Transverse colon (tissue), 4 donors: ENCODE data around the gene SHC4. TPM values are rescaled to one million over a fixed set of nuclear protein-coding genes. Genes with fewer than 3 reads are reported as not detected.

Source experiments
- DNase-seq: peaks from one replicate; pipeline ENCODE4 v3.0.0-alpha.2; 2019
- H3K27ac ChIP-seq, 4 donors: fragments of 200-600 bp; sonication (generic); 2 replicates each; pipeline ENCODE4 v1.5.1; 2016 to 2018; ENCODE audit warnings: inconsistent platforms in 4 of 4
- H3K27me3 ChIP-seq: fragments of 200-600 bp; sonication (generic); 2 replicates; pipeline ENCODE4 v1.5.1; 2017; ENCODE audit warnings: inconsistent platforms
- H3K36me3 ChIP-seq, 4 donors: fragments of 200-600 bp; sonication (generic); 2 replicates each; pipeline ENCODE4 v1.5.1; 2017 to 2019; ENCODE audit warnings: inconsistent platforms in 4 of 4
- H3K4me1 ChIP-seq, 4 donors: fragments of 200-600 bp; sonication (generic); 2 replicates each; pipeline ENCODE4 v1.5.1; 2017 to 2020; ENCODE audit warnings: inconsistent platforms in 4 of 4
- H3K4me3 ChIP-seq, 4 donors: fragments of 200-600 bp; sonication (generic); 1 replicate in 1 of 4; 2 replicates in 3 of 4; pipeline versions ENCODE4 v1.5.1 to v1.6.1; 2017 to 2019; ENCODE audit warnings: inconsistent platforms in 4 of 4
- H3K9me3 ChIP-seq, 2 donors: fragments of 200-600 bp; sonication (generic); 2 replicates each; pipeline ENCODE4 v1.5.1; 2017 to 2019; ENCODE audit warnings: inconsistent platforms in 2 of 2
- CTCF ChIP-seq, 5 experiments: fragments of 200-600 bp in 3 of 5; fragments of 450-650 bp in 2 of 5; sonication (generic) in 3 of 5; IDR thresholded peaks; 1 replicate in 2 of 5; 2 replicates in 3 of 5; pipeline ENCODE4 v1.5.1; 2016 to 2017; ENCODE audit warnings: antibody characterized with exemption in 5 of 5, inconsistent platforms in 3 of 5, mild to moderate bottlenecking in 2 of 5, moderate library complexity in 1 of 5
- EP300 ChIP-seq: sonication (generic); formaldehyde crosslinking; IDR thresholded peaks from one replicate; pipeline ENCODE4 v1.6.1; 2017; ENCODE audit warnings: antibody characterized with exemption, low read depth
- POLR2A ChIP-seq: fragments of 450-650 bp; IDR thresholded peaks from one replicate; pipeline ENCODE4 v1.6.1; 2016; ENCODE audit warnings: antibody characterized with exemption, mild to moderate bottlenecking, moderate library complexity
- POLR2AphosphoS5 ChIP-seq, 3 donors: sonication (generic); formaldehyde crosslinking; IDR thresholded peaks; one replicate each; pipeline ENCODE4 v1.6.1; 2016; ENCODE audit warnings: antibody characterized with exemption in 3 of 3
- WGBS, 2 donors: methylation state at CpG; one replicate each; pipeline ENCODE4 v1.1.5; 2018; ENCODE audit warnings: low coverage in 1 of 2; 5-methylcytosine and 5-hydroxymethylcytosine counted together
- in situ Hi-C, 4 donors: fragments of 200-750 bp; cut with MboI; loops; one replicate each; pipeline versions ENCODE4 v1.15.0 to v1.15.1; 2017; ENCODE audit warnings: low sequenced_read_pairs in 3 of 4, low pct_ligation_motif_present in 1 of 4, low pct_unique_long_range_greater_than_20kb in 1 of 4
- intact Hi-C: fragments of 100-400 bp; cut with DNase I; formaldehyde crosslinking; loops from one replicate; pipeline ENCODE4 v1.15.1; 2023; ENCODE audit warnings: low total_unique reads
- total RNA-seq, 4 donors: library from RNA; depleted of rRNA; stranded (reverse); fragments of >200 nt; gene quantifications; one replicate each; pipeline ENCODE4 v1.1.0, GENCODE V29; 2016

The SHC4 gene
- total RNA-seq, 4 donors from 2014 or later = 0.48 to 0.96 TPM; not detected in 2

GRCh38 chr15:48876057-48876456 lies 87.7 kb downstream of the SHC4 start:
- H3K27ac ChIP-seq = no peak overlapping the region
- H3K9me3 ChIP-seq = no peaks in the 10 kb centered on the region
- DNase-seq = no peak
- intact Hi-C loops (loop anchor here (10.0 kb wide), 1 partner anchor 89 kb away; the partner anchor contains the start of gene SHC4), in situ Hi-C loops (no loop called here)
- no peaks in the 10 kb centered on the region for H3K36me3 ChIP-seq
- H3K27me3 ChIP-seq = peaks cover 7% of the 10 kb centered on the region
- 82 to 90% methylated on average over 2 to 3 of the region's 3 CpGs for WGBS, 2 donors
- peaks cover 0 to 29% (median 11%) of the 10 kb centered on the region in 4 donors for H3K4me1 ChIP-seq
- TF ChIP-seq EP300 (no peak), POLR2A (no peak), CTCF (IDR thresholded peaks at IDR 0.05) (no peak)
- H3K4me3 ChIP-seq = no peak overlapping the region

- DNase-seq = no peak
- H3K4me1 ChIP-seq = peaks cover 0 to 26% (median 11%) of the 10 kb centered on the region in 4 donors
- no peaks in the 10 kb centered on the region for H3K36me3 ChIP-seq
- H3K9me3 ChIP-seq = no peaks in the 10 kb centered on the region
- 57% methylated on average over 2 of the region's 2 CpGs; no CpG with 5 or more reads in 1 of the 2 donors for WGBS, 2 donors
- intact Hi-C loops = loop anchor here (10.0 kb wide), 1 partner anchor 89 kb away; the partner anchor contains the start of gene SHC4
- peaks cover 9% of the 10 kb centered on the region for H3K27me3 ChIP-seq
- no peak overlapping the region for H3K27ac ChIP-seq
- no peak overlapping the region for H3K4me3 ChIP-seq
- in situ Hi-C loops = no loop called here
- TF ChIP-seq POLR2A = no peak
- TF ChIP-seq POLR2AphosphoS5 (IDR thresholded peaks at IDR 0.05) = no peak
- no peak for TF ChIP-seq EP300
- TF ChIP-seq CTCF (IDR thresholded peaks at IDR 0.05) = no peak
Measured at GRCh38 chr15:48875241-48875960, 88.3 kb downstream of the SHC4 start.

GRCh38 chr15:48872632-48873031 lies 91.1 kb downstream of the SHC4 start:
- 72 to 78% methylated on average over 2 of the region's 2 CpGs for WGBS, 2 donors
- in situ Hi-C loops (loop anchor here in 3 of 4 donors (25.0 kb wide), 2 partner anchors 540 to 1265 kb away; partner anchors contain the start of gene FGF7 (in 3 of the 3)), intact Hi-C loops (loop anchor here (10.0 kb wide), 1 partner anchor 92 kb away; the partner anchor contains the start of gene SHC4)
- no peaks in the 10 kb centered on the region for H3K9me3 ChIP-seq
- no peak overlapping the region for H3K27ac ChIP-seq
- H3K36me3 ChIP-seq = no peaks in the 10 kb centered on the region
- no peak for TF ChIP-seq CTCF (IDR thresholded peaks at IDR 0.05)
- TF ChIP-seq EP300 = no peak
- no peak for TF ChIP-seq POLR2A
- no peak for TF ChIP-seq POLR2AphosphoS5 (IDR thresholded peaks at IDR 0.05)
- peaks cover 12% of the 10 kb centered on the region for H3K27me3 ChIP-seq
- no peak overlapping the region for H3K4me3 ChIP-seq
- H3K4me1 ChIP-seq = peaks cover 0 to 5% (median 0%) of the 10 kb centered on the region in 4 donors
- no peak for DNase-seq

GRCh38 chr15:48871542-48871941 lies 92.2 kb downstream of the SHC4 start:
- no peak overlapping the region for H3K4me3 ChIP-seq

More at GRCh38 chr15:48871542-48871941, 92.2 kb downstream of the SHC4 start:
- Histone ChIP-seq H3K27me3 (peaks cover 12% of the 10 kb centered on the region), H3K9me3 (no peaks in the 10 kb centered on the region), H3K27ac (no peak overlapping the region), H3K4me1 (no peaks in the 10 kb centered on the region), H3K36me3 (no peaks in the 10 kb centered on the region)
- no peak for DNase-seq
- in situ Hi-C loops (loop anchor here in 3 of 4 donors (25.0 kb wide), 2 partner anchors 541 to 1266 kb away; partner anchors contain the start of gene FGF7 (in 3 of the 3)), intact Hi-C loops (loop anchor here (10.0 kb wide), 1 partner anchor 93 kb away; the partner anchor contains the start of gene SHC4)
- TF ChIP-seq POLR2A = no peak
- no peak for TF ChIP-seq POLR2AphosphoS5 (IDR thresholded peaks at IDR 0.05)
